Esophagus squamous epithelium (tissue), 4 donors: Measurements from ENCODE around the gene CLDN5.

Experiments used
- POLR2A ChIP-seq, 4 donors: fragments of 450-650 bp; IDR thresholded peaks; one replicate each; pipeline ENCODE4 v1.6.1; 2017; ENCODE audit warnings: antibody characterized with exemption in 4 of 4, mild to moderate bottlenecking in 4 of 4, moderate library complexity in 3 of 4
- TF ChIP-seq, protein P1 (sequence below), 6 experiments: fragments of 450-650 bp in 4 of 6; fragments of 200-600 bp in 2 of 6; sonication (generic) in 2 of 6; IDR thresholded peaks; one replicate each; pipeline ENCODE4 v1.5.1; 2016 to 2019; ENCODE audit warnings: antibody characterized with exemption in 6 of 6, mild to moderate bottlenecking in 4 of 6, moderate library complexity in 4 of 6

GRCh38 chr22:19483481-19484244 is 40.5 kb downstream of the CLDN5 start:
- TF ChIP-seq, protein P1, sequence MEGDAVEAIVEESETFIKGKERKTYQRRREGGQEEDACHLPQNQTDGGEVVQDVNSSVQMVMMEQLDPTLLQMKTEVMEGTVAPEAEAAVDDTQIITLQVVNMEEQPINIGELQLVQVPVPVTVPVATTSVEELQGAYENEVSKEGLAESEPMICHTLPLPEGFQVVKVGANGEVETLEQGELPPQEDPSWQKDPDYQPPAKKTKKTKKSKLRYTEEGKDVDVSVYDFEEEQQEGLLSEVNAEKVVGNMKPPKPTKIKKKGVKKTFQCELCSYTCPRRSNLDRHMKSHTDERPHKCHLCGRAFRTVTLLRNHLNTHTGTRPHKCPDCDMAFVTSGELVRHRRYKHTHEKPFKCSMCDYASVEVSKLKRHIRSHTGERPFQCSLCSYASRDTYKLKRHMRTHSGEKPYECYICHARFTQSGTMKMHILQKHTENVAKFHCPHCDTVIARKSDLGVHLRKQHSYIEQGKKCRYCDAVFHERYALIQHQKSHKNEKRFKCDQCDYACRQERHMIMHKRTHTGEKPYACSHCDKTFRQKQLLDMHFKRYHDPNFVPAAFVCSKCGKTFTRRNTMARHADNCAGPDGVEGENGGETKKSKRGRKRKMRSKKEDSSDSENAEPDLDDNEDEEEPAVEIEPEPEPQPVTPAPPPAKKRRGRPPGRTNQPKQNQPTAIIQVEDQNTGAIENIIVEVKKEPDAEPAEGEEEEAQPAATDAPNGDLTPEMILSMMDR (IDR thresholded peaks at IDR 0.05): no peak
- TF ChIP-seq POLR2A (IDR thresholded peaks at IDR 0.05): no peak
